ENCODE results near the gene GRIK5. TPM values are rescaled to one million over a fixed set of nuclear protein-coding genes. Genes with fewer than 3 reads are reported as not detected.
"Not testable (repeated sequence)": the region's sequence is repeated elsewhere in the genome, so short reads cannot be mapped to it uniquely, and the experiment has no call there.

The GRIK5 gene
- total RNA-seq, 1 donor from 2014 or later: 3.8 TPM

DNA sequence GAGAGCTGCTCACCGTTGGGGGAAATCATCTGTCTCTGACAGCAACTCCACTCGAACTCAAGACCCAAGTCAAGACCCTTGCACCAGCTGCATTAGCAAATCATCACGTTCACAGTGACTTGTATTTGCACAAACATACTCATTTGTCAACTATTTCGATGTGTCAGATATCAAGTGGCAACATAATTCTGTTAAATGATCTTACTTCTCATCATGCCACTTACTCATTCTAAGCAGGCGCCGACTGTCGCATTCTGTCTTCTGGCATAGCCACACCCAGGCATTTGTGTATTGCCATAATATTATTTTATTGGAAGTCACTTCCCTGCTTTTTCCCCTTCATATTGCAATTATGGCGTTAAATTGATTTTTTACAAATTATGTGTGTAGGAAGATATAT lies 53.0 kb downstream of the GRIK5 start:
- no peak overlapping the region for H3K4me3 Mint-ChIP-seq
- no peaks in the 10 kb centered on the region for H3K27me3 Mint-ChIP-seq (ENCODE audit: low read depth)
- H3K4me1 Mint-ChIP-seq: peaks cover 3% of the 10 kb centered on the region
- no peaks in the 10 kb centered on the region for H3K36me3 Mint-ChIP-seq (ENCODE audit: low read depth)
- no peak overlapping the region for H3K27ac Mint-ChIP-seq (ENCODE audit: unreplicated experiment)
- DNase-seq (ENCODE audit: low read depth, low spot score): no peak
- TF ChIP-seq, protein P1, sequence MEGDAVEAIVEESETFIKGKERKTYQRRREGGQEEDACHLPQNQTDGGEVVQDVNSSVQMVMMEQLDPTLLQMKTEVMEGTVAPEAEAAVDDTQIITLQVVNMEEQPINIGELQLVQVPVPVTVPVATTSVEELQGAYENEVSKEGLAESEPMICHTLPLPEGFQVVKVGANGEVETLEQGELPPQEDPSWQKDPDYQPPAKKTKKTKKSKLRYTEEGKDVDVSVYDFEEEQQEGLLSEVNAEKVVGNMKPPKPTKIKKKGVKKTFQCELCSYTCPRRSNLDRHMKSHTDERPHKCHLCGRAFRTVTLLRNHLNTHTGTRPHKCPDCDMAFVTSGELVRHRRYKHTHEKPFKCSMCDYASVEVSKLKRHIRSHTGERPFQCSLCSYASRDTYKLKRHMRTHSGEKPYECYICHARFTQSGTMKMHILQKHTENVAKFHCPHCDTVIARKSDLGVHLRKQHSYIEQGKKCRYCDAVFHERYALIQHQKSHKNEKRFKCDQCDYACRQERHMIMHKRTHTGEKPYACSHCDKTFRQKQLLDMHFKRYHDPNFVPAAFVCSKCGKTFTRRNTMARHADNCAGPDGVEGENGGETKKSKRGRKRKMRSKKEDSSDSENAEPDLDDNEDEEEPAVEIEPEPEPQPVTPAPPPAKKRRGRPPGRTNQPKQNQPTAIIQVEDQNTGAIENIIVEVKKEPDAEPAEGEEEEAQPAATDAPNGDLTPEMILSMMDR (conservative IDR thresholded peaks at IDR 0.05): no peak
- no peaks in the 10 kb centered on the region for H3K9me3 Mint-ChIP-seq

DNA sequence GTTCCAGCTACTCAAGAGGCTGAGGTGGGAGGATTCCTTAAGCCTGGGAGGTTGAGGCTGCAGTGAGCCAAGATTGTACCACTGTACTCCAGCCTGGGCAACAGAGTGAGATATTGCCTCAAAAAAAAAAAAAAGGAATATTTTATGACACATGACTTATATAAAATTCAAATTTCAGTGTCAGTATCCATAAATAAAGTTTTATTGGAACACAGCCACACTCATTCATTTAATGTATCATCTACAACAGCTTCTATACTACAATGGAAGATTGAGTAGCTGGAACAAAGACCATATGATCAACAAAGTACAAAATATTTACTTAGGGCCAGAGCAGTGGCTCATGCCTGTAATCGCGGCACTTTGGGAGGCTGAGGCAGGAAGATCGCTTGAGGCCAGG lies 57.3 kb downstream of the GRIK5 start:
- not testable (repeated sequence) for H3K4me3 Mint-ChIP-seq; H3K36me3 Mint-ChIP-seq (ENCODE audit: low read depth)

DNA sequence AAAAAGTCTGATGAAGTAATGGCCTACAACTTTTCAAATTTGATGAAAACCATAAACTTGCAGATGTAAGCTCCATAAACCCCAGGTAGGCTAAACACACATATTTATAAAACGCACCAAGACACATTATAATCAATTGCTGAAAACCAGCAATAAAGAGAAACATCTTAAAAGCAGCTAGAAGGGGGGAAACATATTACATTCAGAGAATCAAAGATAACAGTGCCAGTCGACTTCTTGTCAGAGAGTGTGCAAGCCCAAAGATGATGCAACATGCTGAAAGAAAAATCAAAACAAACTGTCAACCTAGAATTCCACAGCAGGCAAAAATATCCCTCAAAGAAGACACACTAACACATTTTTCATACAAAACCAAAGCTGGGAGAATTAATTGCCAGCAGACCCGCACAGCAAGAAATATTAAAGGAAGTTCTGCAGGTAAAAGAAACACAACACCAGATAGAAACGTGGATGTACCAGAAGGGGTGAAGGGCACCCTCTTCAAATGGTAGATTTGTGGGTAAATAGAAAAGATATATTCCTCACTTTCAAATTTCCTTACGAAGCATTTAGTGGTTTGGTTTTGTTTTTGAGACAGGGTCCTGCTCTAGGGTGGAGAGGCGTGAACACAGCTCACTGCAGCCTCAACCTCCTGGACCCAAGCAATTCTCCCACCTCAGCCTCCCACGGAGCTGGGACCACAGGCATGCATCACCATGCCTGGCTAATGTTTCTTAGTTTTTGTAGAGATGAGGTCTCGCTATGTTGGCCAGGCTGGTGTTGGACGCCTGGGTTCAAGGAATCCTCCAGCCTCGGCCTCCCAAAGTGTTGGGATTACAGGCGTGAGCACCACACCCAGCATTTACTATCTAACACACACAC lies 59.5 kb downstream of the GRIK5 start:
- Mint-ChIP-seq H3K27ac (ENCODE audit: unreplicated experiment) (peak overlapping the region; percentile 35), H3K36me3 (ENCODE audit: low read depth) (no peaks in the 10 kb centered on the region), H3K27me3 (ENCODE audit: low read depth) (peaks cover 2% of the 10 kb centered on the region), H3K4me3 (no peak overlapping the region), H3K9me3 (no peaks in the 10 kb centered on the region), H3K4me1 (no peaks in the 10 kb centered on the region)
- DNase-seq (ENCODE audit: low read depth, low spot score): no peak
- TF ChIP-seq, protein P1 (conservative IDR thresholded peaks at IDR 0.05): no peak

More for the DNA sequence above, 57.3 kb downstream of the GRIK5 start:
- DNase-seq (ENCODE audit: low read depth, low spot score); H3K4me1 Mint-ChIP-seq; H3K9me3 Mint-ChIP-seq; H3K27ac Mint-ChIP-seq (ENCODE audit: unreplicated experiment); H3K27me3 Mint-ChIP-seq (ENCODE audit: low read depth): not testable (repeated sequence)

DNA sequence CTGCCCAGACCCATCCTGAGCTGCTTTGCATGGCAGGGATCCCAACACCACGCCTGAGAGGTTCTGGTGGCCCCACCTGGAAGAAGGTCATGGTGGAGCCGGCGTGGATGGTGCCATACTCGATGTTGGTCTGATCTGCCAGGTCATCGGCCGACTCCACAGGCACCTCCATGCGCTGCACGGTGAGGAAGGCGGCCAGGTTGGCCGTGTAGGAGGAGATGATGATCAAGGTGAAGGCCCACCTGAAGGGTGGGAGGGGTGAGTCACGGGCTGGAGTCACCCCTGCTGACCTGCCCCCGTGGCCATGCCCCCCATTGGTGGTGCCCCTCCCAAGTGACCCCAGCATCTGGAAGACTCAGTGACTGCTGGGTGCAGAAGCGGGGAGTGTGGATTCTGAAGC lies 63.4 kb downstream of the GRIK5 start:
- H3K27me3 Mint-ChIP-seq (ENCODE audit: low read depth): peaks cover 30% of the 10 kb centered on the region
- H3K9me3 Mint-ChIP-seq: no peaks in the 10 kb centered on the region
- no peaks in the 10 kb centered on the region for H3K4me1 Mint-ChIP-seq
- H3K27ac Mint-ChIP-seq (ENCODE audit: unreplicated experiment): no peak overlapping the region
- H3K36me3 Mint-ChIP-seq (ENCODE audit: low read depth): no peaks in the 10 kb centered on the region
- no peak for DNase-seq (ENCODE audit: low read depth, low spot score)
- H3K4me3 Mint-ChIP-seq: no peak overlapping the region
- TF ChIP-seq, protein P1 (conservative IDR thresholded peaks at IDR 0.05): no peak

DNA sequence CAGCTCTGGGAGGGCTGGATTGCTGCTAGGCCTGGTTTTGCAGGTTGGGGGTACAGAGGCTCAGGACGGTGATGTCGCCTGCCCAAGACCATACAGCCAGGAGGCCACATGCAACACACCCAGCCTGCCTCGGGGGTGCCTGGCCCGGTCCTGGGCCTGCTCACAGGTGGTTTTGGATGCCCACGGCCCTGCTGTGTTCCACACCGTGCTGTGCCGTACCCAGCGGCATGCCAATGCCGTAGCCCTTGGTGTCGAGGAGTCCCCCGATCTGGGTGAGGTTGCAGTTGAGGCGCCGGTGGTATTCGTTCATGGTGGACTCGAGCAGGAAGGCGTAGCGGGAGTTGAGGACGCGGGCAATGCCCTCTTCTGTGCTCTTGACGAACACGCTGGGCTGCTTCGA lies 64.5 kb downstream of the GRIK5 start:
- no peak overlapping the region for H3K27ac Mint-ChIP-seq (ENCODE audit: unreplicated experiment)
- TF ChIP-seq, protein P1 (conservative IDR thresholded peaks at IDR 0.05): no peak
- H3K27me3 Mint-ChIP-seq (ENCODE audit: low read depth): peaks cover 40% of the 10 kb centered on the region
- H3K36me3 Mint-ChIP-seq (ENCODE audit: low read depth): no peaks in the 10 kb centered on the region
- H3K4me1 Mint-ChIP-seq: no peaks in the 10 kb centered on the region
- H3K9me3 Mint-ChIP-seq: no peaks in the 10 kb centered on the region
- no peak overlapping the region for H3K4me3 Mint-ChIP-seq
- DNase-seq (ENCODE audit: low read depth, low spot score): no peak

Data from neural crest cell (in vitro differentiated cells).